Prostate gland (tissue), 2 donors: ENCODE data around the gene TRIO.

Source experiments
- CTCF ChIP-seq, 4 experiments: fragments of 200-600 bp in 2 of 4; fragments of 450-650 bp in 2 of 4; sonication (generic) in 2 of 4; IDR thresholded peaks; 1 replicate in 3 of 4; 2 replicates in 1 of 4; pipeline ENCODE4 v1.5.1; 2016 to 2019; ENCODE audit warnings: antibody characterized with exemption in 4 of 4, mild to moderate bottlenecking in 2 of 4, moderate library complexity in 2 of 4
- POLR2AphosphoS5 ChIP-seq: sonication (generic); formaldehyde crosslinking; IDR thresholded peaks from one replicate; pipeline ENCODE4 v1.6.1; 2017; ENCODE audit warnings: antibody characterized with exemption

GRCh38 chr5:14204011-14204670, 61.0 kb downstream of the TRIO start:
- TF ChIP-seq POLR2AphosphoS5 (no peak), CTCF (IDR thresholded peaks at IDR 0.05) (no peak)
